GM21723 (cell line): Measurements from ENCODE around the gene TWIST2.

Experiments used
- ATAC-seq: cut with Tn5 transposase; IDR thresholded peaks from one replicate; pipeline ENCODE4 v1.9.1; 2021; ENCODE audit warnings: mild to moderate bottlenecking, moderate library complexity; ENCODE audit not compliant: unreplicated experiment

TWIST2 gene

GRCh38 chr2:238872026-238872425 is 24.1 kb downstream of the TWIST2 start:
- ATAC-seq: no peak

GRCh38 chr2:238872628-238873380 is 24.9 kb downstream of the TWIST2 start:
- no peak for ATAC-seq

DNA sequence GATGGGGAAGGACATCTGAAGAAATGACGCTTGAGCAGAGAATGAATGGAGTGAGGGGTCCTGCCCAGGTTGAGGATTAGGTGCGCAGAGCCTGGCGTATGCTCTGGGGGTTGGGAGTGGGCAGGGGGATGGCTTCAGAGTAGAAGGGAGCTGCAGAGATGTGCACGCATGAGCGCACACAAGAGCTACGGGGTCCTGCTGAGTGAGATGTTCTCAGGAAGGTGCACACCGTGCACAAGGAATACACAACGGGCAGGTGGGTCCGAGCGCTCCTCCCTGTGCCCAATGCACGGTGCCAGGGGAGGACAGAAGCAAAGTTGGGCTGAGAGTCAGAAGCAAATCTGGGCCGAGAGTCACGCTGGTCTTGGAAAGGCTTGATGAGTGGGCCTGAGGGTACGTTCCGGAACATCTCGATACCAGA is 25.5 kb downstream of the TWIST2 start:
- no peak for ATAC-seq

DNA sequence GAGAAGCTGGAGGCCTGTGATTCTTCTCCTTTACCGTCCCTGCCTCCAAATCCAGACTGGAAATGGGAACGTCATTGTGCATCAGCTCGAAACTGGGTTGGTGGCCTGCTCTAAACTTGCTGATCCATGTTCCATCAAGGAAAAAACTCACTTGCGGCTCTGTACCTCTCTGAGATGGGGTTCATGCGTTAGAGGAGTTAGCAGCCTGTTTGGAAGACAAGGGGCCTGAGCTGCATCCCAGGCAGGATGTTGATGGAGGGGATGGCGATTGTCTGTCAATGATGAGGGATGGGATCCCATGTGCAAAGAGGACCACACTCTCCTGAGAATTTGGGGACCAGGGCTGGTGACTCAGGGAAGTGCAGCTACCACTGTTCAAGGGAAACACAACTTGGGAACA is 26.0 kb downstream of the TWIST2 start:
- ATAC-seq: no peak

DNA sequence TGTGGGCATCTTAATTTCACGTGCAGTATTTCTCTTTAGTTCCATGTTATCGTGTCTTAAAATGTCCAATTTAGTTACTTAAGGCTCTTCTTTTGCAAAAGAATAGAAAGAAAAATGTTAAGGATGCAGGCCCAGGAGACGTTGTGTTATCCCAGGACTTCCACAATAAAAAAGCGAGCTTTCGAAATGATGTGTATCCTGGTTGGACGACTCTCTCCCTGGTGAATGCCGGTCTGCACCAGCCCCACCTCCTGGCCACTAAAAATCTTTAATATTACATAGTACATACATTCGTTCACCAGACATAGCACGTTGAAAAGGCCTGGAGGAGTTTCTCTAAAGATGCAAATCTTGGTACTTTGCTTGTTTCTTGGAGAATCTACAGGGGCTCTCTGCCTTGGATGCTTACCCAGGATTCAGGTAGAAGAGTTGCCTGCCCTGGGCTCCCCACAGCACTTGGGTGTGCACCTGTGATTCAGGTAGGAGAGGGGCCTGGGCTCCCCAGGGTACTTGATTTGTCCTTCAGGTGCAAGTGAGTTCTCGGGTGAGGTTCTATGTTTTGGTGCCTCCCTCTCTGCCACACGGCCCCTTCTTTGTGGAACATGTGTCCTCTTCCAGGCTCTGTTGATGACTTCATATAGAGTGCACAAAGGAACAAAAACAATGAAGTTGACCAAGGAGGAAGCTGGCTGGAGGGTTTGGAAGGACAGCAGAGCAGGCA is 26.6 kb downstream of the TWIST2 start:
- no peak for ATAC-seq

DNA sequence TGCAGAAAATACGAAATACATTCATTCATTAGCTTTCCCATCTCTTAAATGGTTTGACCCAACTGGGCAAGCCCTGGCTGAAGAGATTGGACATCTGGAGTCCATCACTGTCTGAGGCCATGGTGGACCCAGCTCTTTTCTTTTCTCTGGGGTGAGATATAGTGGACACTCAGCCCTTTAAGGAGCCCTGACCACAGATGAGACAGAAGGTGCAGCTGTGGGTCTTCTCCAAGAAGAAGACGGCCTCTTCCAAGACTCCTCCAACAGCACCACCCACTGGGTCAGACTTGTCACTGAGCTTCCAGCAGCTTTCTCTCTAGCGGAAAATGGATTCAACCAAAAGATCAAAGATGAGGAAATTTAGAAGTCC is 27.2 kb downstream of the TWIST2 start:
- ATAC-seq: no peak

DNA sequence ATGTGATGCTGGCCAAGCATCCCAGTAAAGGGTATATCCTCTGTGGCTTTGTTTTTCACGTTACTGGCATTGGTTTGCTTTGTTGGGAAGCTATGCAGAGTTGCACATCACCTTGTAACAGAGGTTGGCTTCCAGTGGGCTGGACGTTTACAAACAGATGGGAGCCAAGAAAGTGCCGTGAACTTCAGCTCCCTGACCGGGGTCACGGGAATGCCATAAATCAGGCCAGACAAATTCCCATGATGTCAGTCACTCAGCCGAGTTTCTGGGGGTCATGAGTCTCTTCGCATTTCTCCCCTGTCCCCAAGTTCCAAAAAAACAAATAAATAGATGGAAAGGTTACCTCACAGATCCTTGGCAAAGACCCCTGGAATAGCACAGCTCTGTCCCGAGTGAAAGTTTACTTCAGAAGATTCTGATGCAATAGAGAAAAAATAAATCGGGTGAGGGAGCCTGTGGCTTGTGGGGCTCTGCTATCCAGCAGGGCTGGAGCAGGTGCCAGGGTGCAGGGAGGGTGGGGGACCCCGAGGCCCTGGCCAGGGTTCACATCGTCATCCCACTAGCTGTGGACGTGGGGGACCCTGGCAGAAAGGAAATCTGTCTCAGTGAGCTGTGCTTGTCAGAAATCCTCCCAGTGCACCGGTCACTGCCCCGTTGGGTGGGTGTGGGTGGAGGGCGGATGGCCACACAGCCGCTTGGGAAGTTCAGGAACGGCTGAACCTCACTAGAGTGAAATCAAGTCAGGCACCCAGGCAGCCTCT is 27.8 kb downstream of the TWIST2 start:
- no peak for ATAC-seq

DNA sequence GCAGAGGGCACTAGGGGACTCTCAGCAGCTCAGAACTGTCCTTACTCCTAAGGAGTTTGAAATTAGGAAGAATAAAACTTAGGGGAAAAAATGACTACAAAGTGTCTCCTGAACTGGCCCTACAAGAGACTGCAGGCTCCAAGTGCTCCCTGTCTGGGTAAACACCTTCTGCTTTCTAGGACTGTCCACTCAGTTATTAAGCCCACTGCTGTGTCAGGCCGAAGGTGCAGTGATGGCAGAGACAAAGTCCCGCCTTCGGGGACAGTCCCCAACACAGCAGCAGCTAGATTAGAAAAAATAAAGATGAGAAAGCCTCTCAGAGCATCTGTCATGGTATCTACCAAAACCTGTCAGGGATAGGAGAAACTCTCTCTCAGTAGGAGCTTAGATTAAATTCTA is 28.3 kb downstream of the TWIST2 start:
- no peak for ATAC-seq

- no peak for ATAC-seq
Measured at GRCh38 chr2:238878051-238878735, 30.3 kb downstream of the TWIST2 start.

DNA sequence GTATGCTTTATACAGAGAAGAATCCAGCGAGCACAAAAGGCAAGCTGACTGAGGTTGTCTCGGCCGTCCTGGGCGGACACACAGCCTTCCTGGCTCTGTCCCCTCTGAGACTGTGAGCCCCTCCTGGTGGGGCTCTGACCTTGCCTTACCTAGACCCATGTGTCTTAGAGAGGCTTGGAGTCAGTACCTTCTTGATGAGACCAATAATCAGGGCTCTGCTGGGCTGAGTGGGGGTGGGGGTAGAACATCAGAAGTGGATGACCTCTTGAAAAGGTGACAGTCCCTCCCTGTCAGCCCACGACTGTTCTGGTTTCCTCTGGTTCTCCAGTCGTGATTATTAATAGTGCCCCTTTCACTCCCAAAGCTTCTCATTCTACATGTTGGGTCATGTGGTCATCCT is 31.2 kb downstream of the TWIST2 start:
- ATAC-seq: no peak

DNA sequence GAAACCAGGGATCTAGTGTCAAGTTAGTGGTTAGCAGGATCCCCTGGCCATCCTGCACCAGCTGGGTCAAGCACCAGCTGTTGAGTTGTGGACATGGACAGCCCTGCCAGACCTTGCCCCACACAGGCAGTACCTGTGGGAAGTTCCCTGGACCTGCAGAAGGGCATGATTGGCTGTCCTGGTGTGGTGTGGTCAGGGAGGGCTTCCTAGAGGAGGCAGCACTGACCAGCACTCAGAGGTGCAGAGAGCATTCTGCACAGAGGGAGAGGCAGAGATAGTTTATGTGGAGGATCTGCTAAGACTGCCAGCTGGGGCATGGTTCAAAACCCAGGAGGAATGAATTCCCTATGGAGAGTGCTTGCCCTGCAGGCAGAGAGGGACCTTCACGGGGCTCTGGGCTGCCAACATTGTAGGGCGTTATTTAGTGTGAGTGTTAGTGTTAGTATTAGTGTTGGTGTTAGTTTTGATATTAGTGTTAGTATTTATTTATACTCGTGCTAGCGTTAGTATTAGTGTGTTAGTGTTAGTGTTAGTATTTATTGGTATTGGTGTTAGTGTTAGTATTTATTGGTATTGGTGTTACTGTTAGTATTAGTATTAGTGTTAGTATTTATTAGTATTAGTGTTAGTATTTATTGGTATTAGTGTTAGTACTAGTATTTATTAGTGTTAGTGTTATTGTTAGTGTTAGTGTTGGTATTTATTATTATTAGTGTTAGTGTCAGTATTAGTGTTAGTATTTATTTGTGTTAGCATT is 31.9 kb downstream of the TWIST2 start:
- ATAC-seq: no peak

GRCh38 chr2:238881353-238882081 is 33.6 kb downstream of the TWIST2 start:
- no peak for ATAC-seq

- no peak for ATAC-seq
Measured at GRCh38 chr2:238882082-238882755, 34.3 kb downstream of the TWIST2 start.

- no peak for ATAC-seq
Measured at GRCh38 chr2:238883421-238883901, 35.6 kb downstream of the TWIST2 start.

- ATAC-seq: no peak
Measured at GRCh38 chr2:238884122-238884811, 36.4 kb downstream of the TWIST2 start.

GRCh38 chr2:238884812-238885408 is 37.0 kb downstream of the TWIST2 start:
- ATAC-seq: no peak

DNA sequence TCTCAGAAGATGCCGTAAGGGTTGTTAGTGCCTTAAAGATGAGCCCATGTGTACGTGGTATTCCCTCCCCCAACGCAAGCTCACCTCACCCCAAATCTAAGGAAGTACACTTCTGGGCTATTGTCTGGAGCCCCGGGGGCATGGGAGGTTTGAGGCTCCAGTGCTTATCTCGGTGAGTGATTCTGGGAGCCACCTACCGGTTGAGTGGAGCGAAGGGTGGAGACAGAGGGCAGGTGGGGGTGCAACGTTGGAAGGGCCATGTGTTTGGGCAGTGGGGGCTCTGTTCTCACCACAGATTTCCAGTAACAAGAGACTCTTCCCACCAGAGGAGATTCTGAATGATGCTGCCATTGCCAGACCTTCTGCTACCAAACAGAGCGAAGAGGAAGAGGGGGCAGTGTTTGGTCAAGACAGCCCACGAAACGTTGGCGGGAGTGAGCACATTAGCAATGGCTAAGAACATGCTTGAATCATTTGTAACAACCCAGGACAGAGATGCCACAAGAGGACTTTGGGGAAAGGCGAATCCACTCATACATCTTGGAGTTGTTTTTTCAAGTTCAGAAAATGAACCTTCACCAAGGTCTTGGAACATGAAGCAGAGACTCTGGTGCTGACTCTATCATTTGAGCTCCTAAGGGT is 38.7 kb downstream of the TWIST2 start:
- no peak for ATAC-seq

DNA sequence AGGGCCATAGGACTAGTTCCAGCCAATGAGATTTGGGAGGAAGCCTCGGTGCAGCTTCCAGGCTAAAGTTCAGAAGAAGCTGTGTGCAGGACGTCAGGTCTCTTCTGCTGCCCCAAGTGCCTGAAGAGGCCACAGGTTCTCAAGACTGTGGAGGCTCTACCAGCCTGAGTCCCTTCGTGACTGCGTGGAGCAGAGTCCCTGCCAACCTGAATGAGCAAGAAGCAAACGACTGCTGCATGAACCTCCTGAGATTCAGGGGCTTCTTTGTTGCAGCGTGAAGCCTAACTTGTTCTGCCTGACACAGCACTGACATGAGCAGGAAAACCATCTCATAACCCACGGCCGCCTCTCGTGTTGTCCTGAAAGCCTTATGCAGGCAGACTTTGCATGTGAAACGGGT is 39.7 kb downstream of the TWIST2 start:
- no peak for ATAC-seq
